OCI-LY3 (cell line): ENCODE data around the gene STX18.

ENCODE experiments used
- EZH2phosphoT487 ChIP-seq: fragments of 200-600 bp; shearing (Covaris generic); IDR thresholded peaks from 2 replicates; pipeline ENCODE4 v1.6.1; 2018; ENCODE audit warnings: antibody characterized with exemption, mixed run types, low read depth
- TF ChIP-seq, protein P1 (sequence below): fragments of 200-600, 300-600 bp; sonication (generic); IDR thresholded peaks from 2 replicates; pipeline ENCODE4 v1.5.1; 2014; ENCODE audit warnings: antibody characterized with exemption, low read length, low read depth

DNA sequence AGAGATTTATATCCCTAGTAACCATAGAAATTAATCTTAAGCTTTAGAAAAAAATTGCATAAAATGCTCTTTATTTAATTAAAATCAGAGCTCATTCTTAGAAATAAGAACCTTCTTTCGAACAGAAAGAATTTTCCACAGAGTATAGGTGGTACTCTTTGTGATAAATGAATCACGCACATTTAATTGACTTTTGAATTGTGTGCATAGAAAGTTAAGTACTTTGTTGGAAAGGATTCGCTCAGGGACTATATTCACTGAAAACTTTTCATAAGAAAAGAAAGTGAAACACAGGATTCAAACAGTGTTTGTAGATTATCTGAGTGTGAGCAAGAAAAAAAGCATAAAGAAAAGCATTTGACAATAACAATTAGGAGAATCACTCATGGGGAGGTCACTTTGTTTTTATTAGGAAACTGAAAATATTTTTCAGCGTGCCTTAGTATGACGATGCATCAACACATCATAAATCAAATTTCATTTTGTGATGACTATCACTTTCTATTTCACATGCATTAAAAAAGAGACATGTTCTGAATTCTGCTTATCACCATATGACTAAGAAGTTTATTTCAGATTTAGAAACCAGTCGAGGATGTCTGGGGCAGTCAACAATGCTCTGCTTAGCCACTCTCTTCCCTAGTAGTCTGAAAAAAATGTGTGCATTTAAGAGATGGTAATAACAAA lies 49.5 kb downstream of the STX18 start:
- TF ChIP-seq, protein P1, sequence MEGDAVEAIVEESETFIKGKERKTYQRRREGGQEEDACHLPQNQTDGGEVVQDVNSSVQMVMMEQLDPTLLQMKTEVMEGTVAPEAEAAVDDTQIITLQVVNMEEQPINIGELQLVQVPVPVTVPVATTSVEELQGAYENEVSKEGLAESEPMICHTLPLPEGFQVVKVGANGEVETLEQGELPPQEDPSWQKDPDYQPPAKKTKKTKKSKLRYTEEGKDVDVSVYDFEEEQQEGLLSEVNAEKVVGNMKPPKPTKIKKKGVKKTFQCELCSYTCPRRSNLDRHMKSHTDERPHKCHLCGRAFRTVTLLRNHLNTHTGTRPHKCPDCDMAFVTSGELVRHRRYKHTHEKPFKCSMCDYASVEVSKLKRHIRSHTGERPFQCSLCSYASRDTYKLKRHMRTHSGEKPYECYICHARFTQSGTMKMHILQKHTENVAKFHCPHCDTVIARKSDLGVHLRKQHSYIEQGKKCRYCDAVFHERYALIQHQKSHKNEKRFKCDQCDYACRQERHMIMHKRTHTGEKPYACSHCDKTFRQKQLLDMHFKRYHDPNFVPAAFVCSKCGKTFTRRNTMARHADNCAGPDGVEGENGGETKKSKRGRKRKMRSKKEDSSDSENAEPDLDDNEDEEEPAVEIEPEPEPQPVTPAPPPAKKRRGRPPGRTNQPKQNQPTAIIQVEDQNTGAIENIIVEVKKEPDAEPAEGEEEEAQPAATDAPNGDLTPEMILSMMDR: no peak
- TF ChIP-seq EZH2phosphoT487: no peak
